Body of pancreas (tissue), 4 donors: ENCODE measurements around the gene MTCL3.

Source experiments
- CTCF ChIP-seq, 7 experiments: fragments of 450-650 bp in 4 of 7; fragments of 200-600 bp in 3 of 7; sonication (generic) in 3 of 7; IDR thresholded peaks; one replicate each; pipeline ENCODE4 v1.5.1; 2016 to 2019; ENCODE audit warnings: antibody characterized with exemption in 7 of 7
- POLR2A ChIP-seq, 3 donors: fragments of 450-650 bp; IDR thresholded peaks; one replicate each; pipeline ENCODE4 v1.6.1; 2016; ENCODE audit warnings: antibody characterized with exemption in 3 of 3, mild to moderate bottlenecking in 2 of 3

- TF ChIP-seq POLR2A (IDR thresholded peaks at IDR 0.05) (no peak), CTCF (IDR thresholded peaks at IDR 0.05) (no peak)
These were observed 72.8 kb downstream of the MTCL3 start for GRCh38 chr6:127446356-127446755.
